NCI-H82 treated with DMSO at 0.1 percent for 48 hours (cell line): ENCODE results near the gene PRKD1.

ENCODE experiments used
- DNase-seq: peaks from one replicate; lab custom pipeline; 2025; ENCODE audit not compliant: unreplicated experiment; lab: John Stamatoyannopoulos, UW

The PRKD1 gene

DNA sequence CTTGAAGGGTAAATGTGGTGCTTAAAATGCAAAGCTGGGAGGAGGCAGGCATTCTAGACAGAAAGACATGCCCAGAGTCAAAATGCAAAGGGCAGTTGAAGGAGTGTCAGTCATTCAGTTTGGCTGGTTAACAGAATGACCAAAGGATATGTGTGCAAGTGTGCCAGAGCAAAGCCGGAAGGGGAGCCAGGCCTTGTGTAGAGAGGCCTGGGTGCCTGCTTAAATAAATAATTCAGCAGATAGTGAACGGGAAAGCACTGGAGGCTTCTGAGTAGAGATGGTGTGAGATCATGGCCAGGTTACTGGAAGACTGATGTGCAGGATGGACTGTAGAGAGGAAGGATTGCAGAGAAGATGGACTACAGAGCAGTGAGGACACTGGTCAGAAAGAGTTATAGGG lies 244.9 kb downstream of the PRKD1 start:
- no peak for DNase-seq

DNA sequence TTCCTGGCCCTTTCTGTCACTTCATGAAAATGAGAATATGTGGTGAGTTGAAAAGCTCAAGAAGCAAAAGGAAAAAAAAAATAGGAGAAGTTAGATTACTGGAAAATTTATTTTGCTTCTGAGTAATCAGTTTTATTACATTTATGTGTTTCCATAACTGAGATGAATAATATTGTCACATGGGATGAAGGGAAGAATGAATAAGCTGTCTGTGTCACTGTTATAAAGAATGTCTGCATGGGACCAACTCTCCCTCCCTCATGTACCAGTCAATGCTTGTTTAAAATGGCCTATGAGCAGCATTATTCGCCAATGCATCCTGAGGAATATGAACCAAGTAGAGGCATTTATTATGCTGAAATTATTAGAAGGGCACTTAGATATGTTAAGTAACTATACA lies 246.3 kb downstream of the PRKD1 start:
- DNase-seq = no peak

DNA sequence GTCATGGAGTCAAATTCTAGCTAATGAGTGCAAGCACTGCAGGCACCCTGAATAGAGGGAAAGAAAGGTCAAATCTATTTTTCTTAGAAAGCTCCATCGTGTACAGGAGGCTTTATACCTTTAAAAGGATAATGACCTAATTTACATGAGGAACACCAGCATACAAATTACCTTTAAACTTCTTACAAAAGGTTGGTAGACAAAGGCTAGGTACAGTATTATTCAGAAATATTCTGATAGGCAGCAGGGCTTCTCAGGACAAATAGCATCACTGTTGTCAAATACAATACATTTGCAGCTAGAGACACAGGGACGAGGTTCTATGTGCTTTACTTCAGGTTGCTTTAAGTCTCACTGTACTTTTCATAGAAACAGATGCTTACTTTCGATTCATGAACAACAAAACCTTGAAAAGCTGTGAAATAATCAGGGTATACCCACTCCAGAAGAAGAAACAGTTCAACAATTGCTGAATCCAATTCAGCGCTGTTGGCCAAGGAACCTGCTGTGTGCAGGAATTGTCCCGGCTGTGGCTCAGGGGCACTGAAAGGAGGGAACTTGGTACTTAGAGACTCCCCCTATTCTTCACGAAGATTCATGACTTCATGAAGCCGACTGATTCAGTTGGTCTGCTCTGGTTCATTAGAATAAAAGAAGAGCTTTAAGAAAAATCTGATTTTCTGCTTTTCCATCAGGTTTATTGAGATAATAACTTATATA lies 252.9 kb downstream of the PRKD1 start:
- no peak for DNase-seq

GRCh38 chr14:29672831-29673230 lies 254.8 kb downstream of the PRKD1 start:
- DNase-seq = no peak

- DNase-seq = no peak
Observed at GRCh38 chr14:29671034-29671433, 256.6 kb downstream of the PRKD1 start.

GRCh38 chr14:29668201-29668600 lies 259.4 kb downstream of the PRKD1 start:
- no peak for DNase-seq

- no peak for DNase-seq
Observed at GRCh38 chr14:29664515-29664914, 263.1 kb downstream of the PRKD1 start.

GRCh38 chr14:29663281-29663801 lies 264.3 kb downstream of the PRKD1 start:
- DNase-seq = no peak

- no peak for DNase-seq
Observed at GRCh38 chr14:29654901-29655550, 272.6 kb downstream of the PRKD1 start.

DNA sequence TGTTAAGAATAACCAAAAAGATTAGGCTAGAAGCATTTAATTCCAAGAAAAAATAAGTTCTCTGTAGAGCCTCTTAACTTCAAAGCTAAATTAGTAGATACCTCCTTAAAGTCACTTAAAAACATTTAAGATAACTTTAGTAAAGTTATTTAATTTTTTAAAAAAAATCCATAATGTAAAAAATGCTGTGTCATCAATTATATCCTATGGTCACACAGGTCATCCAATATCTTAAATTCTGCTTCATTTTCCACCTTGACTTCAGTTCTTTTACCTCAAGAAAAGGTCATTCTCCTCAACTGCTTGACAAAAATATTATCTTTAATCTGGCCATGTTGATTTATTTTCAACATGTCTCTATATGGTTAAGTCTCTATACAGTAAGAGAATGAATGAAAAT lies 274.3 kb downstream of the PRKD1 start:
- no peak for DNase-seq

DNA sequence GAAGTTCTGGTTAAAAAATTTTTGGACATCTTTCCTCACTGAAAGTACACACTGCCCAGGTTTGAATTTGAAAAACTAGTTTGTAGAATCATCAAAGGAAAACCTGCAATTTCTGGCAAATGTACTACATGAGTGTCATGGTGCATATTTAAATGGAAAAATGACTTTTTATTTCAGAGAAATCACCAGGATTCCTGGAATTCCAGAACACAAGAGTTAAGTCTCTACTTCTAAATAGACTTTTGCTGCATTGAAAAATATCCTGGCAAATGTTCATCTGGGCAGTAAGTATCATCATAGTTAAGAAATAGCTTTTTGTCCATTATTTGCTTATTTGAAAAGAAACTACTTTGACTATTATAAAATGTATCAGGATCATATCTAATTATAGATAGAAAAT lies 275.1 kb downstream of the PRKD1 start:
- DNase-seq = no peak

GRCh38 chr14:29650554-29651269 lies 276.9 kb downstream of the PRKD1 start:
- DNase-seq = no peak

GRCh38 chr14:29649170-29649569 lies 278.5 kb downstream of the PRKD1 start:
- DNase-seq = no peak

GRCh38 chr14:29648045-29648444 lies 279.6 kb downstream of the PRKD1 start:
- DNase-seq = no peak

GRCh38 chr14:29645117-29645516 lies 282.5 kb downstream of the PRKD1 start:
- no peak for DNase-seq

DNA sequence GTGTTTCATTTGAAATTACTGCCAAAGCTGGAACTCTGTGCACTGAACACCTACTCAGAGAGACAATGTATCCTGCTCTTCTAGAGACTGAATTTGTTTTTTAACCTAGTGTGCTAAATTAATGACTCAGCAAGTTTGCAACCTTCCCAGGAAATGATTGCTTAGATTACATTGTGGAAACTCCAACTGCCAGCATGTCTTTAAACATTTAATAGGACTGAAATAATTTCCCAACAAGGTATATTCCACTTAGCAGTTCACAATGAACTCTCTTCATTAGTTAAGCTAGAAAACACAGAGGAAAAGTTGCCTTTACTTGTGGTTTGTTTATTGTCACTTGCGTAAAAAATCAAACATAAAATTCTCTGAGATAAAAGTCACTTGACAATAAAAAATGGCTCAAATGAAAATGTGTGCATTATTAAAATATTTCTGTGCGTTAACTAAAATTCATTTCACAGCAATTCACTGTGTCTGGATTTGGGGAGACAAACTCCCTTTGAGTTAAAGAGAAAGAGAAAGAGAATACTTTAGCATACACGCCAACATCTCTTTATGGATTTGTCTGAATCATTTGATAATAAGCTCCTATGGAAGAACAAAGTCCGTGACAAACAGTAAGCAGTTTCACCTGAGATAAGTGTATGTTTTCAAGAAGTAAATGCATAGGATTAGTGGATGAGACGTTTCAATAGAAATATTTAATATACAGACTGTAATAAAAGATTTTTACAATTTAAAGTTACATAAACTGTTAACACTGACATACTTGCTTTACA lies 284.0 kb downstream of the PRKD1 start:
- no peak for DNase-seq

- no peak for DNase-seq
Observed at GRCh38 chr14:29637411-29637810, 290.2 kb downstream of the PRKD1 start.

DNA sequence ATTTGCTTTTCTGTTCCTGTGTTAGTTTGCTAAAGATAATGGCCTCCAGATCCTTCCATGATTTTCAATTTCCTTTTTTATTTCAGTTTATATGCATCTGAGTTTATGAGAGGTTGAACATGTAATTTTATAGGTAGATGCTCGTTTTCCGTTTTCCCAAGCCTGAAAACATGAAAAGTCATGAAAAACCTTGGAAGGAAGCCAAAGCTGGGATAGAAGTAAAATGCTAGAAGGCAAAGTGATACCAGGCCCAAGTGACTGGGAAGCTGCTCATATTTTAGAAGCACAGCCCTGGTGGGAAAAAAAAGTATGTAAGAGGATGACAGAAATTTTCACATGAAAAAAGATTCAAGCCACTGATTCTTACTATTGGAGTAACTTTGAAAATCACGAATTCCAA lies 290.8 kb downstream of the PRKD1 start:
- DNase-seq = no peak

GRCh38 chr14:29630566-29631160 lies 297.0 kb downstream of the PRKD1 start:
- DNase-seq = no peak

- DNase-seq = no peak
Observed at GRCh38 chr14:29629839-29630238, 297.8 kb downstream of the PRKD1 start.

- DNase-seq = no peak
Observed at GRCh38 chr14:29627137-29627536, 300.5 kb downstream of the PRKD1 start.
